ENCODE results near the gene KDM4E.
"Not testable (repeated sequence)": the region's sequence is repeated elsewhere in the genome, so short reads cannot be mapped to it uniquely, and the experiment has no call there.

Gene KDM4E

DNA sequence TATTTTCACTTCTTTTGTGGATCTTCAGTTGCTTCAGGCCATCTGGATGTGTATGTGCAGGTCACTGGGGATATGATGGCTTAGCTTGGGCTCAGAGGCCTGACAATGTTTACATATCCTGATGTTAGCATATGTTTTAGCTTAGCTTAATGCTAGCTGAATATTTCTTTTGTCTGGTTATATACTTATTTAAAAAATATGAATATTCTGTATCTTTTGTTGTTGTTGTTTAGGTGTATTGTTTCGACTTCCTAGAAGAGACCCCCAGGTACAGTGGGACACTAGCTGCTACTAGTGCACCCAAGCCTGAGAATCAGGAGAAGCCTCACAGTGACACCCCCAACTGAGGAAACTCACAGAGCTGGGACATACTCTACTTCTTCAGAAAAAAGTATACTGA, at the start of gene KDM4E:
TSS of gene KDM4E (plus strand) at position 301 of the 400 bp plus-strand sequence. CDS start 300 bp downstream, outside the sequence.
- no peak for DNase-seq

DNA sequence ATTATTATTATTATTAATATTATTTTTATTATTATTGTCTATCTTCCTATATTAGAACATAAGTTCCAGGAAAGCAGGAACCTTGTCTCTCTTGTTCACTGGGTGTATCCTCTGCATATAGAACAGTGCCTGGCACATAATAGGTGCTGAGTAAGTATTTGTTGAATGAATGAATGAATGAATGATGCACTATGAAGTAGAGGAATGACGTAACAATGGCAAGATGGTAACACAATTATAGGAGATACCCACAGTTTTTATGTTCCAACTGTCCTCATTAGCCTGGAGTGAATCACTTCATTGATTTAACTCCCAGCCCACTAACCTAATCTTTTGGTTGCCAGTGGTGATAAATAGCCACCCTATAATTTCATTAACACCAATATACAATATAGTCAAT, 49.5 kb upstream of the KDM4E start:
- no peak for DNase-seq

DNA sequence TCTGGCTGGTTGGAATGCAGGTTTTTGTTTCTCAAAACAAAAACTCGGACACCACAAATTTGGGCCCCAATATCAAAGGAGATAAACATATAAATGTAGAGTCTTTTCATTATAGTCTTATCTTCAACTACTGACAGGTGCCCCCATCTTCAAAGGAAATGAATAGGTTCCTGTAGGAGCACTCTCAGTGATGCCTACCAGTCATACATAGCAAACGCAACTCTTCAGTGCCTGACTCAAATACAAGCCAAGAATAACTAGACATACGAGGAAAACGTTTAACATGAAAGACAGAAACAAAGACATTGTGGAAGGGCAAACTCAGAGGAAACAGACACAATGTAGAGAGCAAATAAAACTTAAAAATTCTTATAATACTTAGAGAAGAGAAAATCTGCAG, 37.7 kb upstream of the KDM4E start:
- no peak for DNase-seq

DNA sequence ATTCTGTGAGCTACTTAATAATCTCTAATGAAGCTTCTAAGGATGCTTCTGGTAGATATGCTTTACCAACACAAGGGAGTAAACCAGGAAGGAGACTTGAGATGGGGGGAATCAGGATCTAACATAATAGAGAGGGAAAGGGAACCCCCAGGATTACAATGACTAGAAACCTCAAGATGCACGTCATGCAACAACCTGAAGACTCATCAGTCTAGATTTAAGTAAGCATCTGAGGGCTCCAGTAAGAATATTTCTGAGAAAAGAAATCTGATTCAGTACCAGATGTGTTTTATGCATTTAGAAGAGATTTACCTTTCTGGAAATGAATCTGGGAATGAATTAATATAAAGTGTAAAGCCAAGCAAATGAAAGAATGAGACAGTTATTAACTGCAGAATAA, 36.3 kb upstream of the KDM4E start:
- DNase-seq, result no peak

DNA sequence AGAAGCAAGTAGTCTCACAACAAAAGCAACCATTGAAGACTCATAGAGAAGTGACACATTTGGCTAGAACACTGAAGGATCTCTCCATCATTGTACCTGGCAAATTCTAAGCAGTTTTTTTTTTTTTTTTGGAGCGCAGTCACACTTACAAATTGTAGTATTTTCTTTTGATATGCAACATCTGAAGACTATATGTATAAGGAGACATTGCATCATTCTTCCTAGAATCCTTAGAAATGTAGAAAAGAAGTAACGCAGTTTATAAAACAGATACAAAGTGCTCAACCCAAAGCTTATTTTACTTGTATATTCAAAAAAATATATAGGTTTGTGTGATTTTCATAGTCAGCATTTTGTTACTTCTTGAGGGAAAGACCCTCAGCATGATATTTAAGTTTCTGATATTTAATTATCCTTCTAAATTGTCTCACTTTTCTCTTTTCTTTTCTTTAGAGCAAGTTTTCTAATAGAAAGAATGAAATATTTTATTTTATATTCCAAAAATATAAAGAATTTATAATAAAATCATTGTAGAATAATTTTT, 31.6 kb upstream of the KDM4E start:
- no peak for DNase-seq

DNA sequence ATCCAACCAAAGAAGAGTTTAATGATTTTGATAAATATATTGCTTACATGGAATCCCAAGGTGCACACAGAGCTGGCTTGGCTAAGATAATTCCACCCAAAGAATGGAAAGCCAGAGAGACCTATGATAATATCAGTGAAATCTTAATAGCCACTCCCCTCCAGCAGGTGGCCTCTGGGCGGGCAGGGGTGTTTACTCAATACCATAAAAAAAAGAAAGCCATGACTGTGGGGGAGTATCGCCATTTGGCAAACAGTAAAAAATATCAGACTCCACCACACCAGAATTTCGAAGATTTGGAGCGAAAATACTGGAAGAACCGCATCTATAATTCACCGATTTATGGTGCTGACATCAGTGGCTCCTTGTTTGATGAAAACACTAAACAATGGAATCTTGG, 27.6 kb upstream of the KDM4E start:
- DNase-seq, result no peak

DNA sequence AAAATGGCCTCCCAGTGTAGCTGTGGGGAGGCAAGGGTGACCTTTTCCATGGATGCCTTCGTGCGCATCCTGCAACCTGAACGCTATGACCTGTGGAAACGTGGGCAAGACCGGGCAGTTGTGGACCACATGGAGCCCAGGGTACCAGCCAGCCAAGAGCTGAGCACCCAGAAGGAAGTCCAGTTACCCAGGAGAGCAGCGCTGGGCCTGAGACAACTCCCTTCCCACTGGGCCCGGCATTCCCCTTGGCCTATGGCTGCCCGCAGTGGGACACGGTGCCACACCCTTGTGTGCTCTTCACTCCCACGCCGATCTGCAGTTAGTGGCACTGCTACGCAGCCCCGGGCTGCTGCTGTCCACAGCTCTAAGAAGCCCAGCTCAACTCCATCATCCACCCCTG, 26.8 kb upstream of the KDM4E start:
- DNase-seq, result no peak

DNA sequence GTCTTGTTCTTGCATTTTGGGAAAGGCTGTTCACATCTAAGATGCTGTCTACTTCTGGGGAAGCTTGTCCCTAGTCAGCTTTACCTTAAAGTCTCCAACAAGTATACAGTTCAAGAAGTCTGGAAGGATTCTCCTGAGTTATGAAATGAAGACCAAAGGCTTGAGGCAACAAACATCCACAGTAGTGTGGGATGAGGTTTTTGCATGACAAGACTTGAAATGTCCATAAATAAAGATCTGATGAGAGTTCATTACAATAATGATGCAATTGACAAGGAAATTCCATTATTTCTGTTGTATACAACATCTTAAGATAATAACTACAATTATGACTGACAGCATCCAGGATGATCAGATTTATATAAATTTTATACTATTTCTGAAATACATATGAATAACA, 21.3 kb upstream of the KDM4E start:
- DNase-seq, result no peak

DNA sequence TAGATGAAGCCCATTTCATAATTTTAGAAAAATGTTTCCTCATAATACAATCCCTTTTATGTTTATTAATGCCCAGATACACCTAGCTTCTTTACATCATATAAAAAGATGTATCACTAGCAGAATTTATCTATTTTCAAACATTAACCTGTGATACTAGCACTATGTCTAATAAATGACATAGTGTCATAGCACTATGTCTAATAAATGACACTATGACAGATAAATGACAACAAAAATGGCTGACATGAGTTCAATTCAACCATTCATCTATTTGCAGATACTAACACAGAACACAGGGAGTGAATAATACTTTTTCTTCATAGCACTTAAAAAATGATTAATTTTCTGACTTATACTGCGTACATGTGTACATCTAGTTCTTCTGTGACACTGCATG, 19.4 kb upstream of the KDM4E start:
- no peak for DNase-seq

DNA sequence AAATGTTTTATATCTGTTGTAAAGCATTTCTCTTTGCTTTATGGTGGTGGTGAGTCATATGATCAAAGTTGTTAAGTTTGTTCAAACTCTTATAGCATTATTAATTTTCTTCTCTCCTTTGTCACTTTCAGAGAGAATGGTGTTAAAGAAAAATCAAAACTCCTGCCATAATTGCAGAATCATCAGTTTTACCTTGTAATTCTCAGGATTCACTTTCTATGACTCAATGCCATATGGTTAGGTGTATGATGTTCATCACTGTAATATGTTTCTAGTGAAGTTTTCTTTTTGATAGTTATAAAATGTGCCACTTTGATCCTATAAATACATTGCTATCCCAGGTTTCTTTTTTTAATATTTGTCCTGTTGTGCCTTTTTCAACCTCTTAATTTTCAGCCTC, 13.7 kb upstream of the KDM4E start:
- DNase-seq, result no peak

DNA sequence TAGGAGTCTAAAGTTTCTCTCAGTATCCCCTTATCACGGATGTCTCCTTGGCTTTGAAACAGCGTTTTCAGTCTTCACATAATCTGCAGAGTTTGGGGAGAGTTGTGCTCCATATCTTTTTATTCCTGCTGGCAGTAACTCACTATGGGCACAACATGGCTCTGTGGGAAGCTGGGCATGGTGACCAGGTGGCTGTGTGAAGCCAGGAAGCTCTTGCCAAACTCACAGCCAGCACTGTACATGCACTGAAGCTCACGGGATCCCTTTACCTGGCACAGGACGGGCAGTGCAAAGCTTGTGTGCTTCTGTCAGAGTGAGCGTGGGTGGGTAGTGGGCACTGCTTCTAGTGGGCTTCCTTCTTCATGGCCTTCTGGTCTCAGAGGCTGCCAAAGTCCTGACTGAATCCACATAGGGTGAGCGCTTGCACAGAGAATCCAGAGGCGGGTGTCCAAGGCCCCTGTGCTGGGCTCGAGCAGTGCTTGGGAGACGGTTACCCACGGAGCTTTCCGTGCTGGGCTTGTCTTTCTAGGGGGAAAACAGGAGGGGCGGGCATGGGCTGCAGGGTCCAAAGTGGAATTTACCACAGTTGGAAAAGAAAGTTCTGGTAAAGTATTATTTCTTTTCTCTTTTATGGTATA, 10.8 kb upstream of the KDM4E start:
- no peak for DNase-seq

DNA sequence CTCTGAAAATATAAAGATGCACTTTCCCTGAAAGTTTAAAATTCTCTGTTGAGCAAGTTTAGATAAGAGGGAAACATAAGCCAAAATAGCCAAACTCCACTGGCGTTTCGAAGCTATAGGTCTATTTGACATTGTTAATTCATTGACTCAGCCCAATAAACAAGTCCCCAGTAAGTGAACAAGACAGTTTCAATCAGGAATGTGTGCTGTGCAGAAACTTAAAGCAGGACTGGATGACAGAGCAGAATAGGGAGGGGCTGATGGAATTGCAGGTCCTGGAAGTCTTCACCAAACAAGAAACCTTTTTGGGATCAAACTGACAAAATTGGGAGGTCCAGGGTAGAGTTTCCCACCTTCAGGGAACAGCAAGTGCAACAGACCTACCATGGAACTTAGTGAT, 8.9 kb upstream of the KDM4E start:
- DNase-seq, result no peak

DNA sequence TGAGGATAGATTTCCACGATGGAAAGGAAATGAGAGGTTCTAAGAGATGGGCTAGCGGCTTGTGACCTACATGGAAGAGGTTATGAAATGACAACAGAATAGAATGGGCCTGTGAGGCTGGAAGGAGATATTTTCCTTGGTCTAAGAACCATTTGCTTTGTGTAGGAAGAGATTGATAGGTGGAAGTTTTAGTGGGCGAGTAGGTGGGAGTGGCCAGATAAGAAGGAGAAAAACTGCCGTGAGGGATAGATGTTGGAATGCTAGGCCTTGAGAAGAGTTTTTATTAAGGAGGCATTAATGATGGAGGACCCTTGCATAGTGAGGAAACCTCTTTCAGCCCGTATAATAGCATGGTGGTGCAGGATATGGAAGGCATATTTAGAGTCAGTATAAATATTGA, 3.6 kb upstream of the KDM4E start:
- not testable (repeated sequence) for DNase-seq

DNA sequence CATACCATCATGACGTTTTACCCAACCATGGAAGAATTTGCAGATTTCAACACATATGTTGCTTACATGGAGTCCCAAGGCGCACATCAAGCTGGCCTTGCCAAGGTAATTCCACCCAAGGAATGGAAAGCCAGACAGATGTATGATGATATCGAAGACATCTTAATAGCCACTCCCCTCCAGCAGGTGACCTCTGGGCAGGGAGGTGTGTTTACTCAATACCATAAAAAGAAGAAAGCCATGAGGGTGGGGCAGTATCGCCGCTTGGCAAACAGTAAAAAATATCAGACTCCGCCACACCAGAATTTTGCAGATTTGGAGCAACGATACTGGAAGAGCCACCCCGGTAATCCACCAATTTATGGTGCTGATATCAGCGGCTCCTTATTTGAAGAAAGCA, 536 bp downstream of the KDM4E start:
- not testable (repeated sequence) for DNase-seq

DNA sequence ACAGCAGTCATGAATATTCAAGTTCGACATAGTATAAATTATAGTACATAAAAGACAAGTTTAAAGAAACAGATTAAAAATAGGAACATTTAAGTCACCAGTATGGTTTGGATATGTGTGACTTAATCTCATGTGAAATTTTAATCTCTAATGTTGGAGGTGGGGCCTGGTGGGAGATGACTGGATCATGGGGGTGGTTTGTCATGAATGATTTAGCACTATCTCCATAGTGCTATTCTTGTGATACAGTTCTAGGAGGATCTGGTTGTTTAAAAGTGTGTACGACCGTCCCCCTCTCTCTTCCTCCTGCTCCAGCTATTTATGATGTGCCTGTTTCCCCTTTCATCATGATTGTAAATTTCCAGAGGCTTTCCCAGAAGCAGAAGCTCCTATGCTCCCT, 3.3 kb downstream of the KDM4E start:
- no peak for DNase-seq

DNA sequence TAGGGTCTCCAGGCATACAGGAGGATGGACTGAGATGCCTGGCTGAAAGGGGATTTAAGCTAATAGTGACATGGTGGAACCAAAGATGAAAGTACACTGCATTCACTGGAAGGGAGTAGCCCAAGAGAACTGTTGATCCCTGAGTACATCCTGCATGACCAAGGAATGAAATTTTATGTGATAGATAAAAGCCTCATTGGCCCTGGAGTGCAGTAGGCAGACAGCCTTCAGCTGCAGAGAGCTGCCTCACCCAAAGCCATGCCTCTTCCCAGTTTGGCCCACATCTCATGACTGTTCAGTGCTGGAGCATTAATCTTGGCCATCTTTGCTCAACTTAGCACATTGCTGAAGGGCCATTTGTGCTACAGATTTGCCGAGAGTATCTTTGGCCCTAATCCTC, 8.0 kb downstream of the KDM4E start:
- no peak for DNase-seq

DNA sequence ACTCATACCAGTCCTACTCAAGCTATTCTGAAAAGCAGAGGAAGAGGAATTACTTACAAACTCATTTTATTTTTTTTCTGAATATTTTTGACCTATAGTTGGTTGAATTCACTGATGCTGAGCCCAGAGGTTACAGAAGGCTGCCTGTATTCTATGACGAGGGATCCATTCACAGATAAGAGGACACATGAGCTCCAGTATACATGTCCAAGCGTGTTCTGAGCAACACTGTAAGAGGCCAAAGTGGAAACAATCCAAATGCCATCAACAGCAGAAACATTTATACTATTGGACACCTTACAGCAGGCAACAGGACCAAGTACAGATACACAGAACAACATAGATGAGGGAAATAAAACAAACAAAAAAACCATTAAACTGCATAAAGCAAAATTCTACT, 10.3 kb downstream of the KDM4E start:
- DNase-seq, result no peak

DNA sequence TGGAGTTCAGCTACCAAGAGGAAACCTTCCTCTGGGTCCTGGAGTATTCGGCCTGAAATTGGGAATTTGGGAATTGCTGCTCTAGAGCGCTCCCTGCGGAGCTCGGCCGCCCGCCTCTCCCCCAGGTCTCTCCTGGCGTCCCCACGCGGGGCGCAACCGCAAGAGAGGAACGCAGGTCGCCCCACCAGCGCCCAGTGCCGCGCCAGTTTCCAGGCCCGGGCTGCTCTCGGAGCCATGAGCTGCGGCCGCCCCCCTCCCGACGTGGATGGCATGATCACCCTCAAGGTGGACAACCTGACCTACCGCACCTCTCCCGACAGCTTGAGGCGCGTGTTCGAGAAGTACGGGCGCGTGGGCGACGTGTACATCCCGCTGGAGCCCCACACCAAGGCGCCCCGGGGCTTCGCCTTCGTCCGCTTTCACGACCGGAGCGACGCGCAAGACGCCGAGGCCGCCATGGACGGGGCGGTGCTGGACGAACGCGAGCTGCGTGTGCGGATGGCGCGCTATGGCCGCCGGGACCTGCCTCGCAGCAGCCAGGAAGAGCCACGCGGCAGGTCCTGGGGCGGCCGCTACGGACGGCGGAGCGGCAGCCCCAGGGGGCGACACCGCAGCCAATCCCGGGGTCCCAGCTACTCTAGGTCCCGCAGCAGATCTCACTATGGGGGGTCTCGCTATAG, 12.4 kb downstream of the KDM4E start:
- DNase-seq, result not testable (repeated sequence)

DNA sequence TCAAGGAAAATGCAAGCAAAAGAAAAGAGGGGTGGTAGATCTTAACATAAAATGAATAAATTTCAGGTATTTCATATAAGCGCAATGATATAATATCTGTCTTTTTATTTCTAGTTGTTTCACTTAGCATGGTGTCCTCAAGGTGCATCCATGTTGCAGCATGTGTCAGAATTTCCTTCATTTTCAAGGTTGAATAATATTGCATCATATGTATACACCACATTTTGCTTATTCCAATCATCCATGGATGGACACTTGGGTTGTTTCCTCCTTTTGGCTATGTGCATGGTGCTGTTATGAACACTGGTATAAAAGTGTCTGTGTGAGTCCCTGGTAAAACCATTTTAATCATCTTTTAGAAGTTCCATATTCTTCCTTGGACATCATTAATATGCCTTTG, 17.2 kb downstream of the KDM4E start:
- no peak for DNase-seq

DNA sequence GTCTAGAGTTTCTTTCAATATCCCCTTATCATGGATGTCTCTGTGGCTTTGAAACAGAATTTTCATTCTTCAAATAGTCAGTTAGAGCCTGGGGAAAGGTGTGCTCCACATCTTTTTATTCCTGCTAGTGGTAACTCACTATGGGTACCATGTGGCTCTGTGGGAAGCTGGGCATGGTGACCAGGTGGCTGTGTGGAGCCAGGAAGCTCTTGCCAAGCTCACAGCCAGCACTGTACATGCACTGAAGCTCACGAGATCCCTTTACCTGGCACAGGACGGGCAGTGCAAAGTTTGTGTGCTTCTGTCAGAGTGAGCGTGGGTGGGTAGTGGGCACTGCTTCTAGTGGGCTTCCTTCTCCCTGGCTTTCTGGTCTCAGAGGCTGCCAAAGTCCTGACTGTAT, 17.8 kb downstream of the KDM4E start:
- no peak for DNase-seq

DNA sequence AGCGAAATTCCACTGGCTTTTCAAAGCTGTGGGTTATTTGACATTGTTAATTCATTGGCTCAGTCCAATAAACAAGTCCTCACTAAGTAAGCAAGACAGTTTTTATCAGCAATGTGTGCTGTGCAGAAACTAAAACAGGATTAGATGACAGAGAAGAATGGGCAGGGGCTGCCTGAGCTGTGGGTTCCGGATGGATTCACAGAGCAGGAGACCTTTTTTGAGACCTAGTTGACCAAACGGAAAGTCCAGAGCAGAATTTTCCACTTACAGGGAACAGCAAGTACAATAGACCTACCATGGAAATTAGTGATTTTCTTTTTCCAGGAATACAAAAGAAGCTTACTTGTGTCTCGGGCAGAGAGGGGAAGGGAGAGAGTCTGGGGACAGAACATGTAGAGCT, 19.0 kb downstream of the KDM4E start:
- no peak for DNase-seq

DNA sequence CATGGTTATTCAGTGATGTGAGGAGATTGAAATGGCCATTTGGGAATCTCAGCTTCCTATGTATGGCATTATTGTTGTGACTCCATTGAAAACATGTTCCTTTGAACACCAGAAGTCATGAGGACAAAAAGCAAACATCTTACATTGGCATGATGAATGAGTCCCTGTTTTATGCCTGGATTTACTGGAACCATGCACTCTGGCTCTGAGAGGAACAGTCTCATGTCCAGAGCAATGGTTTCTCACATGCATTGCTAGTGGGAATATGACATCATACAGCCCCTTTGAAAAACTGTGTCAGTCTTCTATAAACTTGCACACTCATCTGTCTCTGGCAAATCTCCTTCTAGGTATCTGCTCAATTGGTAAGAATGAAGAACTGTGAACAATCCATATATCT, 20.8 kb downstream of the KDM4E start:
- no peak for DNase-seq

DNA sequence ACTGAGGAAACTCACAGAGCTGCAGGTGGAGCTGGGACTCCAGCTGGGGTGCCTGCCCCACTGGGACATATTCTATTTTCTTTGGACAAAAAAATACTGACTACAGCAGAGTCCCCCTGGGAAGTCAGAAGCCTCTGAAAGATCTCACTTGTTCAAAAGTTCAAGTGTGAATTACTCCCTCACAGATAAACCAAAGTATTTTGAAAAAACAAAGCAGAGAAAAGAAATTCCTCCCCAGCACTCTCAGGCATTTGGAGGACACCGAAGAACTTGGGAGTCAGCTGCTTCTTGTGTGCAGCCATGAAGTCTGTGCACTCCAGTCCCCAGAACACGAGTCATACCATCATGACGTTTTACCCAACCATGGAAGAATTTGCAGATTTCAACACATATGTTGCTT, 24.1 kb downstream of the KDM4E start, which contains the start of gene KDM4F:
TSS of gene KDM4F (plus strand) at position 301 of the 400 bp plus-strand sequence.
- DNase-seq, result not testable (repeated sequence)

DNA sequence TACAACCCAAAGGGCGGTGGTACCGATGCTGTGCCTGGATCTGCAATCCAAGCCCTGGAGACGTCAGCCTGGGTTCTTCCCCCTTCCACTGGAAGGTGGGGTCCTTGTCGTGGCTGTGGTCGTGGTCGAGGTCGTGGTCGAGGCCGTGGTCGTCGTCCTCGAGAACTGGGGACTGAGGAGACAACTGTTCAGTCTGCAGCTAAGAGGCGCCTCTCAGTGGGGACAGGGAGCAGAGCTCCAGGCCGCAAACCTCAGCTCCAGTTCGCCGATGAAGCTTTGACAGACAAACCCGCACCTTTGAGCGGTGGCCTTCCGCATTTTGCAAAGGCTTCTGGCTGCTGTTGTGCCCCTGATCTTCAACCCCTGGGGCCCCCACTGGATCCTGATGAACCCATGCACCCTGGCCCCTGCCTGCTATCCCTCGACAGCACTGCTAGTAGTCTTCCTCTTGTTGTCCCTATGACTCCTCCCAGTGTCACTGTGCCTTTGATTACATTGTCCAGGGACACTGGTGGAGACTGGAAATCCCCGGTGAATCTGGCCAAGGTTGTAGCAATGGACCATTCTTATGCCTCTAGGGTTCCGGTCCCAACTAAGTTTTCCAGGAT, 25.6 kb downstream of the KDM4E start:
- no peak for DNase-seq
